Glomerular endothelial cell (primary cell): ENCODE data around the gene AFMID. TPM values are rescaled to one million over a fixed set of nuclear protein-coding genes. Genes with fewer than 3 reads are reported as not detected.
"Not testable (repeated sequence)": the region's sequence is repeated elsewhere in the genome, so short reads cannot be mapped to it uniquely, and the experiment has no call there.

Experiments used
- DNase-seq: peaks from one replicate; pipeline ENCODE4 v3.0.0-alpha.2; 2011; ENCODE audit warnings: low read depth, low spot score; ENCODE audit errors: extremely low read depth
- total RNA-seq: library from RNA; depleted of rRNA; stranded (reverse); fragments of >200 nt; gene quantifications from 2 replicates; pipeline ENCODE4 v1.2.3, GENCODE V29; 2015

Gene AFMID
- total RNA-seq, 1 donor from 2014 or later, result 64.7 TPM

- no peak for DNase-seq
These were observed 32.0 kb upstream of the AFMID start for GRCh38 chr17:78154903-78155811.

GRCh38 chr17:78159575-78160158, 27.5 kb upstream of the AFMID start:
- DNase-seq, result no peak

GRCh38 chr17:78163881-78164747, 23.0 kb upstream of the AFMID start:
- no peak for DNase-seq

DNA sequence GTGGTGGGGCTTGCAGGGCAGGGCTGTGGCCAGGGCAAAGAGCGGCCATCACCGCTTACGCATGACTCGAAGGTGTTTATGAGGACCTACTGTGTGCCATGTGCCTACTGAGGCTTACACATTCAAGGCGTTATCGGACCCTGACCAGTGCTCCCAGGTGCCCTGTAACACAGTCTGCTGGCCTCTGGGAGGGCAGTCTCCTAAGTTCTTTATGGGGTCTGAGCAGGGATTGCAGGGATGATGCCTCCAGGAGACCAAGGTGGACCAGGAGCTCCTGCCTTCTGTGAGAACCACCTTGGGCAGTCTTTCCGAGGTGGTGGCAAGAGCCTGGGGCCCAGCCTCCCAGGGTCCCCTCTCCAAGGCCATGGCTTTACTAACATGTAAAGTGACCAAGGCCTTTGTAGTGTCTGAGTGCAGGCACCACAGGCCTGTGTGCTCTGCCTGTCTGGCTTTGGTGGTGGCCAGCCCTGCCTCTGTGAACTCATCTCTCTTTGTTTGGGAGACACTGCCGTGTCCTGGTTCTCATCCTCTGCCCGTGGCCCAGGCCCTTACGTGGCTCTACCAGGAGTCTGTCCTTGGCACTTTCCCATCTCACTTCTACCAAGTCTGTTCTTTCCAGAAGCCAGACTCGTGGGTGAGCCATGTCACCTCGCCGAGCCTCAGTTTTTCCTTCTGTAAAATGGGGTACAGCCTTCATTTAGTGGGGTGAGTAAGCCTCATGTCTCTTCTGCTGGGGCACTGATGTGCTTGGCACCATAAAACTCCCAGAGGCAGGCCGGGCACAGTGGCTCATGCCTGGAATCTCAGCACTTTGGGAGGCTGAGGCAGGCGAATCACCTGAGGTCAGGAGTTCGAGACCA, 22.2 kb upstream of the AFMID start:
- no peak for DNase-seq

DNA sequence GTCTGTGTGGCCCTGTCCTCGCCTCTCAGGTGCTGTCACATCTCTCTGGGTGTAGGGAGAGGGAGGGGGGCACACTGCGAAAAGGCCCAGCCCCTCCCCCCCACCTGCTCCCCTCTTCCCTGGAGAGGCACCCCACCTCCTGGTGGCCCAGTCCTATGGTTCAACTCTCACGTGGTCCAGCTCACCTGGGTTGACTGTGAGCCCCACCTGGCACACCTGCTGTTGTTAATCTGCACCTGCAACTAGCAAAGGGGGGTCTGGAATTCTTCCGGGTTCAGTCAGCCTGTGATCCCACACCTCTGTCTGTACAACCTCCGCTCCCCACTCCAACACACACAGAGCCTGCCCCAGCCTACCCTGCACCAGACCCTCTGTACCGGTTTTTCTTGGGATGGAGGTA, 20.7 kb upstream of the AFMID start:
- no peak for DNase-seq

GRCh38 chr17:78168242-78168902, 18.8 kb upstream of the AFMID start, which contains the start of gene SYNGR2:
Gene SYNGR2, plus strand, starts transcription at chr17:78168581. Its CDS starts 36 bp downstream, at chr17:78168617.
- DNase-seq, result no peak

GRCh38 chr17:78168903-78169793, 18.0 kb upstream of the AFMID start:
- DNase-seq, result no peak

- no peak for DNase-seq
These were observed 16.2 kb upstream of the AFMID start for GRCh38 chr17:78170692-78171590.

DNA sequence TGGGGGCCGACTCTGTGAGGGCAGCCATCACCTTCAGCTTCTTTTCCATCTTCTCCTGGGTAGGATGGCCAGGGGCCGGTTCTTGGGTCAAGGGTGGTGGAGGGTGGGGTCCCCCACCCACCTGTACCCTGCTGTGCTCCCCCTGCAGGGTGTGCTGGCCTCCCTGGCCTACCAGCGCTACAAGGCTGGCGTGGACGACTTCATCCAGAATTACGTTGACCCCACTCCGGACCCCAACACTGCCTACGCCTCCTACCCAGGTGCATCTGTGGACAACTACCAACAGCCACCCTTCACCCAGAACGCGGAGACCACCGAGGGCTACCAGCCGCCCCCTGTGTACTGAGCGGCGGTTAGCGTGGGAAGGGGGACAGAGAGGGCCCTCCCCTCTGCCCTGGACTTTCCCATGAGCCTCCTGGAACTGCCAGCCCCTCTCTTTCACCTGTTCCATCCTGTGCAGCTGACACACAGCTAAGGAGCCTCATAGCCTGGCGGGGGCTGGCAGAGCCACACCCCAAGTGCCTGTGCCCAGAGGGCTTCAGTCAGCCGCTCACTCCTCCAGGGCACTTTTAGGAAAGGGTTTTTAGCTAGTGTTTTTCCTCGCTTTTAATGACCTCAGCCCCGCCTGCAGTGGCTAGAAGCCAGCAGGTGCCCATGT, 15.4 kb upstream of the AFMID start:
- not testable (repeated sequence) for DNase-seq

DNA sequence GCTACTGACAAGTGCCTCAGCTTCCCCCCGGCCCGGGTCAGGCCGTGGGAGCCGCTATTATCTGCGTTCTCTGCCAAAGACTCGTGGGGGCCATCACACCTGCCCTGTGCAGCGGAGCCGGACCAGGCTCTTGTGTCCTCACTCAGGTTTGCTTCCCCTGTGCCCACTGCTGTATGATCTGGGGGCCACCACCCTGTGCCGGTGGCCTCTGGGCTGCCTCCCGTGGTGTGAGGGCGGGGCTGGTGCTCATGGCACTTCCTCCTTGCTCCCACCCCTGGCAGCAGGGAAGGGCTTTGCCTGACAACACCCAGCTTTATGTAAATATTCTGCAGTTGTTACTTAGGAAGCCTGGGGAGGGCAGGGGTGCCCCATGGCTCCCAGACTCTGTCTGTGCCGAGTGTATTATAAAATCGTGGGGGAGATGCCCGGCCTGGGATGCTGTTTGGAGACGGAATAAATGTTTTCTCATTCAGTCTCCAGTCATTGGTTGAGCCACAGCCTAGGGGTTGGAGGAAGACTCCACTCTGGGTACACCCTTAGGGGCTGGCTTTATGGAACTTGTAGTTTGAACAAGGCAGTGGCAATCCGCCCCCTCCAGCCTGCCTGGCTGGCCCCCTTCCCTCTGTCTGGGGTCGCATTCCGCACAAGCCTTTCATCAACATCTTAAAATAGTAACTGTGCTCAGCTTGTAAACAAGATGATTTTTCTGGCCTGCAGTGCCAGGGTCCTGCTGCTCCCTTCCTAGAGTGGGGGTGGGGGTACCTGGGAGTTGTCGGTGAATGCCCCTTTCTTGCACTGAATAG, 14.7 kb upstream of the AFMID start:
- no peak for DNase-seq

DNA sequence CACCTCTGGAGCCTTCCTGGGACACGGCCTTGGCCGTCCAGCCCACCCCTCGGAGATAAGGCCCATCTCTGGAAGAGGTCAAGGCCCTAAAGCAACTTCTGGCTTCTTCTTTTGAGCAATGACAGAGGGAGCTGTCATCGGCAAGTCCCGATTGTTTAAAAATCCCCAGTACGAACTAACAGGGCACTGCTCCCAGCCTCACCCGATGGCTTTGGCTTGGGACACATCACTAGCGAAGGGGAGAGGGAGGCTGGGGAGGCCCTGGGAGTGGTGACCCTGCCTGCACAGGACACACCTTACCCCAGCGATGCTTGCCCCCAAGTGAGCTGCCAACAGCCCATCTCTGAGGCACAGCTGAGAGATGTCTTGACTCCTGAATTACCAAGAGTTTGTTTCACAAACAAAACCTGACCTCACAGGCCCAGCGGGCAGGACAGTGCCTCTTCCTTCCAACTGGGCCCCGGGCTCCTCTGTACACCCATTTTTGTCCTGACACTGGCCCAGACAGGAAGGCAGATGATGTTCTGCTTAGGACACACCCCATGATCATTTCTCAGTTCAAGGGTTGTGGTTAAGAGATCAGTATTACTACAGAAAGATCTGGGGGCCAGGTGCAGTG, 14.0 kb upstream of the AFMID start:
- DNase-seq, result no peak

- DNase-seq, result no peak
These were observed 12.8 kb upstream of the AFMID start for GRCh38 chr17:78174346-78174869.

DNA sequence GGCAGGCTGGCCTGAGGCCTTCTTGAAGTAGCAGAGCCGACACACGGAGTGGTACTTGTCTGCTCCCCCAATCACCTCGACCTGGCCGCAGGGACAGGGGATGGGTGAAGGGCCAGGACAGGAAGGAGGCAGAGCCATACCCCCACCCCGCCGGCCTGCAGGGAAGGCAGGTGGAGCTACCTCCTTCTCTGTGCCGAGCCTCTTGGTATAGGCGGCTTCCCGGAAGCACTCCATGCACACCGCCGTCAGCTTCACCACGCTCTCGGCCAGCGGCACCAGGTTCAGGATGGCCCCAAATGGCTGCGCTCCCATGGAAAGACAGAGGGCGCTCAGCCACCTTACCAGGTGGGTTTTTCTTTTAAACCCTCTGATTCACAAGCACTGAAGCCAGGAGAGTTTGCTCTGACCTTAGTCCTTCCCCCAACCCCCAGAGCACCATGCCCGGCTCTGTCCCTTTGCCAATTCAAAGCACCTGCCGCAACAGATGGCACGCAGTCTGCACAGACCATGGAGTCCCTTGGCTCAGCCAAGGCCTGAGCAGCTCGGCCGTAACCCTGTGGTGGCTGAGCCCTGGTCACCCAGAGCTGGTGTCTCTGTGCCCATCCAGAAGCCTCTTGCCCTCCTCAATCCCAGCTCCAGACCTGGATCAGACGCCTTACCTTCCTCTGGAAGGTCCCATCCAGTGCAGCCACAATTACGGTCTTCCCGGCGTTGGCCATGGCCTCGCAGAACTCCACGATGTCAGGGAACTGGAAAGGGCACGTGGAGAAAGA, 12.1 kb upstream of the AFMID start:
- no peak for DNase-seq

DNA sequence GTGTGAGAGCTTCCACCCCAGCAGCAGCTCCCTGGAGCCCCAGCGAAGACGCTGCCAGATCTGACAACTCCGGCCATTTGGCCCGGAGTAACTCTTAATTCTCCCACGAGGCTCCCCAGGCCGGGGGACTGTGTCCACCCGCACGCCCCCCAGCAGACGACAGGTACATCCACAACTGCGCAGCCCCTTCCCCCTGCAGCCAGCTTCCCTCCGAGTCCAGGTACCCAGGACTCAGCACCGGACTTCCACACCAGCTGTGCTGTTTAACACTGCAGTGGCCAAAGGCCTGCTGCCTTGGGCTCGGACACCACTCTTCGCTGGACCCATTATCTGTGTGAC, 11.6 kb upstream of the AFMID start:
- DNase-seq, result no peak

DNA sequence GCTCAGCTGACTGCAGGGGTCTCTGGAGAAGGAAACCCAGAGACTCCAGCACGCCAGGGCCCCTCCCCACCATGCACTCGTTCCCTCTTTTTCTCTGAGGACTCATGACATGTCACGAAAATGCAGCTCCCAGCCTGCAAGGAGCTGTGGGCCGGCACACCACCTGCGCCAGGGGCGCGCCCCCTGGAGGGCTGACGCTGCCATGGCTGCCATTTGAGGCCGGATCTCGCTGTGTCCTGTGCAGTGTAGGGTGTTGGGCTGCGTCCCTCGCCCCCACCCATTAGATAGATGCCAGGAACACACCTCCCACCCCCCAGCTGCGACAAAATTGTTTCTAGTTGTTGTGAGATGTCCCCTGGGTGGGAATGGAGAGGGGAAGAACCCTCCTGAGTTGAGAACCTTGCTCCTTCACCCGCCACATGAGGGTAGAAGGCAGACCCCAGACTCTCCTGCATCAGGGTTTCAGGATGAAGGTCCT, 10.6 kb upstream of the AFMID start:
- no peak for DNase-seq
